Panc1 (cell line): ENCODE data around the gene SLC5A9.

ENCODE experiments used
- CTCF ChIP-seq: fragments of 450-650 bp; IDR thresholded peaks from 2 replicates; pipeline ENCODE4 v1.5.1; 2017; ENCODE audit warnings: mild to moderate bottlenecking
- POLR2AphosphoS5 ChIP-seq: IDR thresholded peaks from 2 replicates; pipeline ENCODE4 v1.6.1; 2012; ENCODE audit warnings: mild to moderate bottlenecking, low read depth, low read length, moderate library complexity
- REST ChIP-seq, 2 experiments: IDR thresholded peaks; 2 replicates each; pipeline ENCODE4 v1.6.1; 2011 to 2012; ENCODE audit warnings: low read depth in 2 of 2, control low read depth in 1 of 2, low read length in 1 of 2, mild to moderate bottlenecking in 1 of 2, moderate library complexity in 1 of 2; ENCODE audit not compliant: insufficient read depth in 1 of 2
- SIN3A ChIP-seq: IDR thresholded peaks from 2 replicates; pipeline ENCODE4 v1.6.1; 2012; ENCODE audit warnings: low read depth, mild to moderate bottlenecking, low read length, moderate library complexity, borderline replicate concordance; ENCODE audit not compliant: insufficient read depth
- TCF7L2 ChIP-seq: IDR thresholded peaks from 2 replicates; pipeline ENCODE4 v1.6.1; 2011; ENCODE audit warnings: mild to moderate bottlenecking, low read depth, low read length, inconsistent platforms

GRCh38 chr1:48198970-48199369 is 23.5 kb upstream of the SLC5A9 start:
- no peak for TF ChIP-seq CTCF
- no peak for TF ChIP-seq POLR2AphosphoS5
- TF ChIP-seq REST (IDR thresholded peaks at IDR 0.05; ENCODE audit: insufficient read depth in 1 of 2, low read depth in 2 of 2, low read length in 1 of 2): no peak
- TF ChIP-seq TCF7L2: no peak
- no peak for TF ChIP-seq SIN3A
